ENCODE data around the gene CRTAC1.

Gene CRTAC1

DNA sequence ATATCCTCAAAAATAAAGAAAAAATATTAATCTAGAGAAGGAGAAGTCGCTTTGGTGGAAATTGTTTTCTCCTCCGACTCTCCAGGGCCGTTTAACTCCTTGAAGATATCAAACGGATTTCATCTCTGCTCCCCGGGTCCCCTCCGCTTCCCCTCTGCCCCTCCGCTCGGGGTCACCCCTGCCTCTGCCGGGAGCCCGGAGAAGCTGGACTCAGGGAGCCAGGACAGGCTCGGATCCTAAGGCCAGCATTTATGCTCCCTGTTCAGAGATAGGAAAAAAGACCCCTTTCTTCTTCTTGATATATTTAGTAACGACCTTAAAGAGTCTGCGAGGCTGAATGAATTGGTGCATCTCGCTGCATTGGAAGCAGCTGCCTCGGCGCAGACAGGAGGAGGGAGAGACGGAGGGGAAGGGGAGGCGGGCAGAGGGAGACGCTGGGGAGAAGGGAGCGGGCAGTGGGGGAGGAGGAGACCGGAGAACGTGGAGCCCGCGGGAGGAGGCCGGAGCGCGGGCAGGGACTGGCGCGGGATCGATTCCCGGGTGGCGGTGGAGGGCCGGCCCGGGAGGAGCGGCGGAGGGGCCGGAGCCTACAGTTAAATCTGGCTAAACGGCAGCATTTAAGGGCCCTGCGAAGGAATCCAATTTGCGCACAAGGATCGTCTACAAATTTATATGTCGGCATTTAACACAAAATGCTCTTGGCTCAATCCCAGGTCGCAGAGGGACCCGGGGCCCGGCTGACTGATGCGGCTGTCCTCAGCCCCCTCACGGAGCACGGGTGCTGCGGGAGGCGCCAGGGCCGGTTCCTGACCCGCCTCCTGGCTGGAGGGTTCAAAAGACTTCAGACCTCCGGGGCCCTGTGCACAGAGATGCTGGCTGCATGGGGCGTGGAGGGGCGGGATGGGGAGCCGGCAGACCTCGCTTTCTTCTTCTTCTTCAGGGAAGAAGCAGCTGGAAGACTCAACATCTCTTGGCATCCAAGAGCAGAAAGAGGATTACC is 55.6 kb downstream of the CRTAC1 start:
- no peak for DNase-seq (ENCODE audit: low spot score)

DNA sequence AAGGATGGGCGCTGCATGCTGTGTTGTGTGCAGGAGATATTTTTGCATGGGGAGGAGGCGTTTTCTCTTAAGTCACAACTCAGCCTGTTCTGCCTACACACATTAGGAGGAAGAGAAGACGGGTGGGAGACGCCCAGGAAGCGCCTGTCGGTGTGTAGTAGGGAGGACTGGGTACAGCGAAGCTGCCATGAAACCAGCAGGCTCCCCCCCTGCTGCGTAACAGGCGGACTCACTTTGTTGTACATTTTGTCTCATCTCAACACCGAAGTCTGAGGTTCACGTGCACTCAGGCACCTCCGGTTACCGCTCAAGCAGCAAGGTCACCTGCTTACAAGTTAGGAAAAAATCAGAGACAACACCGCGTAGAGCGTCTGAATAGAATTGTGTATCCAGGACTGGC is 56.3 kb downstream of the CRTAC1 start:
- DNase-seq (ENCODE audit: low spot score), result no peak

DNA sequence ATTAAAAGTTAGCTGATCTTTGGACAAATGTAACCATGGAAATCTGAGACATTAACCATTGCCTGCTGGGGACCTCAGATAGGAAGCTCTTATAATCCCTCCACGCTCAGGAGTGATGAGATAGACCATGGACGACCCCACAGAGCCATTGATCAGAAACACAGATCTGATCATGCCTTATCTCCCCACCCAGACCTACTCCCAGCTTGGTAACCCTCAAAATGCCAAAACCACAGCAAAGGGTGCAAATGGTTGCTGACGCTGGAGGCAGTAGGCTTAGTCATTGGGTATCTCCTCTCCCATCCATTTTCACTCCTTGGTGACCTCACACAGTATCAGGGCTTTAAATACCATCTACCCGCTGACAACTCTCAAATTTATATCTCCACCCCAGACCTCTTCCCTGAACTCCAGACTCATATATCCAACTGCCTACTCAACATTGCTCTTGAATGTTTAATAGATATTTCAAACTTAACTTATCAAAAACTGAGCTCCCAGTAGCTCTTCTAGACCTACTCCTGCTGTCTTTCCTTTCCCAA is 60.8 kb downstream of the CRTAC1 start:
- no peak for DNase-seq (ENCODE audit: low spot score)

DNA sequence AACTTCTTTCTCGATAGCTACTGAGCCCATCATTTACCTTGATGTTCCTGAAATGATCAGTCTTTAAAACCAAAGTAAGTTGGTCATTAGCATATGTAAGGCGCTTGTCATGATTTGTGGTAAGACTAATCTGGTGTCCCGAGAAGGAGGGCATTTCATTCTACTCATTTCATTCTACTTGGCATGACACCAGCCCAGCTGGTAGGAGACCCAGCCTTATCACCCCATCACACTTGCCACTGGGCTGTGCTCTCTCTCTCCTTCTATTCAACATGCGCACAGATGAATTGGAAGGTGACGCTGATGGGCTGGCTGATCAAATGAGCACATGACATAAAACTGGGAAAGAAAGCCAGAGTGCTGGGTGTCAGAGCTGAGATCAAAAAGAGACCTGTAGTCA is 65.7 kb downstream of the CRTAC1 start:
- DNase-seq (ENCODE audit: low spot score), result no peak

DNA sequence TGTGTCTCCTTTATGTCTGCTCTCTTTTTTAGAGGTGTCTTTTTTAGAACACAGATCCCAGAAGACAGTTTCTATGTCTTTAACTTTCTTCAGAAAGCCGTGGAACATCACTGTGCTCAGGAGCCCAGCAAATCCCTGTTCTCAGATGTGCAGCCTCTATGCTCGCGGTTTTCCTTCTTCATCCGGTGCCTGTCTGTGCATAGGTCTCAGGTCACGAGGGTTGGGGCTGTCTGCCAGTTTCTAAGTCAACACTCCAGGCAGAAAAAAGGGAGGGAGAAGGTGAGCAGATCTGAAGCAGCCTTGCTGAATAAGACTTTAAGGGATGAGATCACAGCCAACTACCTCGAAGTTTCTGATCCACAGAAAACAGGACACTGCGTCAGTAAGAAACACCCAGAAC is 68.5 kb downstream of the CRTAC1 start:
- DNase-seq (ENCODE audit: low spot score), result no peak

DNA sequence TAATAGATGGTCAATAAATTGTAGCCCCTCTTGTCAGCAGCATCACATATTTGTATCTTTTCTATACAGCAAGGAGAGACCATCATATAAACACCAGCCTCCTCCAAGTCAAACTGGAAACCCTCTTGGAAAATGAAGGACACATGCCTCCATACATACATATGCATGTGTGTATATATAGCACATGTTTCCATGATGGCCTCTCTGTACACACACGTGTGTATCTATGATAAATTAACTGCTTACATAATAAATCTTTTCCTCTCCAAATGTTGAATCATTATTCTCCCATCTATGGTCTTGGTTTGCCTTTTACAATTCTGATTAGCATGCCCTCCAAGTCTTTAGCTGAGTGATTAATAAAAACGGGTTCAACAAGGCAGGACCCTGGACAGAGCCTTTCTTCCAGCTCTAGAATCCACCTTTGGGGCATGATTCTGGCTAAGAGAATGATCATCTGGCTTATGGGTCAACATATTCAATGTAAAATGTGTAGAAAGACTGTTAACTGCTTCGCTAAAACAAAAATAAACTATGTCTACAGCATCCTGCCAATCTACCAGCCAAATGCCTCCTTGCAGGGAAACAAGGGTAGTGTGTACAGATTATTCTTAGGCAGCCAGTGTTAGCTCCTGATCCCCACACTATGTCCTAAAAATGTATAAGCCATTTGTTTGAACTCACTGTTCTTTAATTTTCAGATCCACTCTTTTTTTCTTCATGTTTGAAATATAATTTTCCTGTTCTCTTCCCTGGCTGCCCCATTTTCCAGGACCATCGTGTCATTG is 70.0 kb downstream of the CRTAC1 start:
- DNase-seq (ENCODE audit: low spot score), result no peak

DNA sequence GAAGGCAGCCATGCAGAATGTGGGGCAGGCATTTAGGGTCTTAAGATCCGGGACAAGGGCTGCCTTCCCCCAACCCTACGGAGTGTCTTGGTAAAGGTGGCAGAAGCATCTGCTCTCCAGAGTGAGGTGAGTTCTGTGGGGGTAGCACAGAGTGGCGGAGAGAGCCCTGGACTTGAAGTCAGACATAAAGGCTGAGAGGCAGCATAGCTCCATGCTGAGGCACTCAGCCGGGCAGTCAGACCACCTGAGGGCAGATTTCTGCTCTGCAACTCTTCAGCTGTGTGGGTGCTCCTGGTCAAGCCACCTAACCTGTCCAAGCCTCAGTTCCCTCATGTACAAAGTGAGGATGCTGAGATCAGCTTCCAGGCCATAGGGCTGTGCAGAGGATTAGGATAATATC is 81.0 kb downstream of the CRTAC1 start:
- DNase-seq (ENCODE audit: low spot score), result no peak

DNA sequence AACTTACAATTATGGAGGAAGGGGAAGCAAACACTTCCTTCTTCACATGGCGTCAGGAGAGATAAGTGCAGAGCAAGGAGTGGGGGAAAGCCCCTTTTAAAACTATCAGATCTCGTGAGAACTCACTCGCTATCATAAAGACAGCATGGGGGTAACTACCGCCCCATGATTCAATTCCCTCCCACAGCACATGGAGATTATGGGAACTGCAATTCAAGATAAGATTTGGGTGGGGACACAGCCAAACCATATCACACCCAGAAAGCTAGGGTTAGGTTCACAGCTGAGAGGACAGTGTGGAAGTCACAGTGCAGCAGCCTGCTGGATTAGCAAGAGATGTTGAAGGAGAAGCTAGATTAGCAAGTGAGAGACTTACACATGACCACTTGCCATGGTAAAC is 81.6 kb downstream of the CRTAC1 start:
- DNase-seq (ENCODE audit: low spot score), result no peak

DNA sequence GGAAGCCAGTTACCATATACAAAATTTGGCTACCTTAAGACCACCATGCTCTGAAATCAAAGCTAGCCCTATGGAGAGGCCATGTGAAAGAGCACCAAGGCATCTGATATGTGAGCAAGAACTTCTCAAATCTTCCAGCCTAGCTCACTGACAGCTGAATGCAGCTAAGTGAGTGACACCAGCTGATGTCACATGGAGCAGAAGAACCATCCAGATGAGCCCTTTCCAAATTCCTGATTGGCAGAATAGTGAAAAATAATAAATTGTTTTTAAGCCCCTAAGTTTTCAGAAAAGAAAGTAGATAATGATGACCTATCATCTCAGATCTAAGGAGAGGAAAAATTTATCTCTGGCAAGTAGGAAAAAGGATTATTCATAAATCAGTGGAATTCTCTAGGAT is 85.6 kb downstream of the CRTAC1 start:
- no peak for DNase-seq (ENCODE audit: low spot score)

DNA sequence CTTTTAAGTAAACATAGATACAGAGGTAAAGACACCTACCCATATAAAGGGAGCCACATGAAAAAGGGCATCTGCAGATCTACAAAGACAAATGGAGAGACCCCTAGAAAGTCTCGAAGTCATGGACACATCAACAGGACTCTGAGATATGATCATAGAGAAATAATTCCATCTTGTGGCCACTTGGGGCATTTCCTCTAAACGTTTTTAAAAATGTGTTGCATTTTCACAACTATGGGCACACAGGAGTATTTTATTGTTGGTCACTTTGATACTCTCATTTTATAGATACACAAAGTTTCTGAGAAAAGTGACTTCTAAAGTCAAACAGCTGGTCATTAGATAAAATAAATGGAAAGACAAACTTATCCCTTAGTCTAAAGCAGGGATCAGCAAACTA is 87.1 kb downstream of the CRTAC1 start:
- peak; percentile 20 for DNase-seq (ENCODE audit: low spot score)

DNA sequence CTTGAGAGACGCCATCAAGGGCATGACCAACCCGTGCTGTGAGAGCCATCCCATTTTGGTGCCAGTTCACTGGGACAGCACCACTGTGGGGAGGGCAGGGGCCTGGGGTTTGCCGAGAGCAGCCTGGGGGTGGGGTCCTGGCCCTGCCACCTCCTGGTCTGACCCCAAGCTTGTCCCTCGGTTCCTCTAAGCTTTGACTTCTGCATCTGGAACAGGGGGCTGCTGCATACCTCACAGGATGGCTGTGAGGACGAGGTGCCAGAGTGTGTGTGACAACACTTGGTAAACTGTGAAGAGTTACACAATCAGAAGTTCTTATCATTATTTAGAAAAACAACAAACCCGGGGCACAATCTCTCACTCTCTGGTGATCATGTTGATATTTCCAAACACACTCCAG is 89.9 kb downstream of the CRTAC1 start:
- DNase-seq (ENCODE audit: low spot score), result no peak

DNA sequence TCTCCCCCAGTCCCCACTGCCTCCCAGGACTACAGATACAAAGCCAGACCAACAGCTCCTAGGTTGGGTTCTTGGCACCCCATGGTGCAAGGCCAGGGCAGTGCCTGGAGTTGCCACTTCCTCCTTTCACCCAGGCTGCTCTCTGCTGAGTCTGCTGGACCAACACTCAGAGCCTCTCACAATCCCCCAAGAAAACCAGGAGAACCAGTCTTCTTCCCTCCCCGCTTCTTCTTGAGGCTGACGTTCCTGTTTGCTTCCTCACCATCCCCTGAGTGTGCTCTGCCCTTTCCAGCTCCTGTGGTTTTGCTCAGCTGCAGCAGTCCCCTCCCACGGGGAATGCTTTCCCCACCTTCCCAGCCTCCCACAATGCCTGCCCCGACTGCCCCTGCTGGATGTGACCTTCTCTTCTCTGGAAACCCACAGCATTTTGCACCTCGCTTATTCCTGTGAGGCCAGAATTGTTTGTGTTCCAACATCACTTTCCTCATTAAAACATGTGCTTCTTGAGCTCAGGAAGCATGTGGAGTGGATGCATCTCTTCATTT is 90.9 kb downstream of the CRTAC1 start:
- no peak for DNase-seq (ENCODE audit: low spot score)

DNA sequence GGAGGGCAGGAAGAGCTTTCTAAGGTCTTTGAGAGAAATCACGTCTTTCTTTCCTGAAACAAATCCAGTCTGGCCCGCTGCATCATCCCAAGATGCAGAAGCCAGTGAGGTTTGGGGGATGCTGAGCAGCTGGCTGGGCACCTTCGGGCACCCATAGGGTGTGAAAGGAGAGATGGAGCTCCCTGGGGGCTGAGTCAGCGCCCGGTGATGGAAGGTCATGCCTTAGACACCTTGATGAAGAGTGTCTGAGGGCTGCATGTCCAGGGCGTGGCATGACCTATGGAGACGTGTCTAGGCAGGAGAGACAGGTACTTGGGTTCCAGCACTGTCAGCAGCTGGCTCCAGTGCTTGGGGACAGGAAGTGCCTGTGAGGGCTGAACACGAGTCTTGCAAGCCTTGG is 92.5 kb downstream of the CRTAC1 start:
- DNase-seq (ENCODE audit: low spot score), result no peak

DNA sequence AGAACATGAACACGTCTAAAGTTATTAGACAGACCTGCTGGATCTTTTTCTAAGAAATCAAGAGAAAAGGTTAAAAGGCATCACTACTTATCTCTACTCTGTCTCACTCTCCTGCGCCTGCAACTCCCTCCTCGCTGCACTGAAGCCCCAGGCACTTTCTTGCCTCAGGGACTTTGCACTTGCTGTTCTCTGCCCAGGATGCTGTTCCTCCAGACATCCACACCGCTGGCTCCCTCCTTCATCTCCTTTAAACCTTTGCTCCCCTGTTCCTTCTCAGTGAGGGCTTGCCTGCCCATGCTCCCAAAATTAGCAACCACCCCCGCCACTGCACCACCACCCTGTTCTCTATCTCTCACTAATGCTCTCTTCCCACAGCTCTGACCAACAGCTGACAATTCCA is 93.4 kb downstream of the CRTAC1 start:
- no peak for DNase-seq (ENCODE audit: low spot score)

DNA sequence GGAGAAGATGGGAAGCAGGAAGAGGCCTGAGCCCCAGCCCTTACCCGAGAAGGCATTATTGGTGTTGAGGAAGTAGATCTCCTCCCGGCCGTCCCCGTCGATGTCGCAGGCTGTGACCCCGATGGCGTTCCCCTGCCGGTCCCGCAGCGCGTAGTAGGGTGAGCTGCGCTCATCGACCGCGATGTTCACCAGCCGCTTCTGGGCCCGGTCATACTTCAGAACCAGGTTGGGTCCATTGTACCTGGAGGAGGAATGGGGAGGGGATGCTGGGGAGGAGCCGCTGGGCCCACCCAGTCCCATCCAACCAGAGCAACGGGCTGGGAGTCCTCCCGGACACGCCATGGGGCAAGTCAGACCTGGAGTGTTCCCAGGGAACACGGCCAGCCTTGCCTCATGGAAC is 94.3 kb downstream of the CRTAC1 start:
- no peak for DNase-seq (ENCODE audit: low spot score)

DNA sequence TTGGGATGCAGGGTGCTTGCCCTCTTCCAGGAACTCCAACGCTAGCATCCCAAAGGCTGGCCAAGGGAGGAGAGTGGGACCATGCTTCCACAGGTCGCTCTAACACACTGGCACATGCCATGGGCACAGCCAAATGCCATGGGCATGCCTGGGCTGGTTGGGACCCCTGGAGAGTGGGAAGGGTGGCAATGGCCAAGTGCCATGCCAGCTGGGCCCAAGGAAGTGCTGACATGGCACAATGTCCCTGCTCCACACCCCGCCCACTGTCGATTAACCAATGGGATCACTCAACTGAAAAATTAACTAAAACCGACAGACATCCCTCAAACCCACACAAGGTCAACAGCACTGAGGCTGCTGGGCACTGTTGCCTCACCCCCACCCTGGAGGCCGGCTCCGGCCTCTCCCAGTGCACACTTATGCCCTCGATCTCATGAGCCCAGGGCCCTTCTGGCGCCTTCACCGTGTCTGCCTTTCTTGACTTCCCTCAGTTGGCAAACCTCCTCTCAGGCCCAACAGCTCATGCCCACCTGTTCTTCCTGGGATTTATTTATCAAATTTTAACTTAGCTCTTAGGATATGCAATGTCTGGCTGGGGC is 97.4 kb downstream of the CRTAC1 start:
- DNase-seq (ENCODE audit: low spot score), result no peak

DNA sequence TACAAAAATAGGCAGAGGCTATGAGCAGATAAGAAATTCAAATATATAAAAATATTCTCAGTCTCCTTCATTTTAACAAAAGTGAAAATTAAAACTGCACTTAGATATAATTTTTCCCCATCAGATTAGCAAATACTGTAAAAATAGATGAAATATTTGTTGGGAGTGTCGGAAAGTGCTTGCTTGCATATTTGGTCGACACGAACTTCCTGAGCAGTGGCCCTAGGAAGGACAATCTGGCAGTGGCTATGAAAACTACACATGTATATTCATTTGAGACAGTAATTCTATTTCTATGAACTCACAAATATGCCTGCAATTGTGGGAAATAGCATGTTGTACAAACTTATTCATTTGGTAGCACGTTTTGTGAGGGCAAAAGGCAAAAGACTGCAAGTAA is 99.4 kb downstream of the CRTAC1 start:
- no peak for DNase-seq (ENCODE audit: low spot score)

DNA sequence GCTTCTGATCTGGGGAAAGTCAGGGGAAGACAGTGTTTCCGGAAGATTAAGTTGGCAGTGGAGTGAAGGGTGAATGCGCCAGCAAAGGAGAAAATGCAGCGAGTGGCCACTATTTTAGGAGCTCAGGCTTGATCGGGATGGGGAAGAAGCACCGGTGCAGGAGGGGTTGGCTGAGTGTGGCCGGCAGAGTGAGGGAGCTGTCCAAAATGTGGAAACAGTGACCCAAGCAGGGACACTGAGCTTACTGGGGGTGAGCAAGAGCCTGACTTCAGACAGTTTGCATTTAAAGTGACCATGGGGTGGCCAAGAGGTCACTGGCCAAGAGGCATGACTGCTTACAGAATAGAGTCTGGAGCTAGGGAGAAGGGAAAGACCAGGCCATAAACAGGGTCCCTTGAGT is 101.5 kb downstream of the CRTAC1 start:
- DNase-seq (ENCODE audit: low spot score), result no peak

DNA sequence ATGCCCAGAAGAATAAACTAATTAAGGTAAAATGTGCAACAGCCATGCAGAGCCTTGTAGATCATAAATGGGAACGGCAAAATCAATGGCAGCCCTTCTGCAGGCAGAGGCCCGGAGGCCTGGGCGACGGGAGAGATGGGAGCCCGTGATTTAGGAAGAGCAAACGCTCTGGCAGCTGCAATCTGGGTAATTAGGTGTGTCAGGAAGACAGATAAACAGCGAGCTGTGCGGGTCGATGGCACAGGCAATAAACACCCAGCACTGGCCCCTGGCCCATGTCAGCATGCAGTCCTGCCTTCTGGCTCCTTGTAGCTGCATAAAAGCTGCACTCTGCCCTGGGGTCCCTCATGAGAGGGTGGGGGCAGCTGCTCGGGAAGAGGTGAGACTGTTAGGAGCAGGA is 102.8 kb downstream of the CRTAC1 start:
- no peak for DNase-seq (ENCODE audit: low spot score)

DNA sequence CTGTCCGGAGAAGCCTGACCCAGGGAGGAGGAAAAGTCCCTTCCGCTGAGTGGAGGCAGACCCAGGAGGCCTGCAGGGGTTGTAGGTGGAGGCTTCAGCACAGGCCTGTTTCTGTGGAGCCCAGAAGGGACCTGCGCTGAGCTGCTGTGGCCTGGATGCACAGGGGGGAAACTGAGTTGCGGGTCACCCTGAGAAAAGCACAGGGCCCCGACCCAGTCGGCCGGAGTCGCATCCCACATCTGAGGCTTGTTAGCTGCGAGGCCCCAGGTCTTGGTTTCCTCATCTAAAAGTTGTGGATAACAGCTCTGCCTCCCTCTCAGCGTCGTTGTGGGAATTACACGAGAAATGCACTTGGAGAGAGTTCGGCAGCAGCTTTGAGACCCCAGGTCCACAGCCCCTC is 104.4 kb downstream of the CRTAC1 start:
- DNase-seq (ENCODE audit: low spot score), result no peak

DNA sequence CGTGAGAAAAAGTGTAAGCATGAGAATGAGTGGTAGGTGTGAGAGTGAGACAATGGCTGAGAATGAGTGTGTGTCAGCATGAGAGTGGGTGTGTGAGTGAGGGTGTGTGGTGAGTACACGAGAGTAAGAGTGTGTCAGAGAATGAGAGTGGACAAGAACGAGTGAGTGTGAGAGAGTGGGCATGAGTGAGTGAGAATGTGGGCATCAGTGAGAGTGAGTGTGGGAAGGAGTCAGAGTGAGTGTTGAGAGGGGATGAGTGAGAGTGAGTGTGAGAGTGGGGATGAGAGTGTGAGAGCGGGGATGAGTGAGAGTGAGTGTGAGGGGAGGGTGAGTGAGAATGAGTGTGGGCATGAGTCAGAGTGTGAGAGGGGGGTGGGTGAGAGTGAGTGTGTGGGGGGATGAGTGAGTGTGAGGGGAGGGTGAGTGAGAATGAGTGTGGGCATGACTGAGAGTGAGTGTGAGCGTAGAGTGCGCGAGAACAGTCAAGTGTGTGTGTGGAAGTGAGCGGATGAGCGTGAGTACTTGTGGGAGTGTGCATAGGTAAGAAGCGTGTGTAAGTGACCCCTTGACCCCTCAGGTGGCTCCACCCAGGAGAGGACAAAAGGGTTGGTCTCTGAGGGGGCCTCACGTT is 105.0 kb downstream of the CRTAC1 start:
- no peak for DNase-seq (ENCODE audit: low spot score)

DNA sequence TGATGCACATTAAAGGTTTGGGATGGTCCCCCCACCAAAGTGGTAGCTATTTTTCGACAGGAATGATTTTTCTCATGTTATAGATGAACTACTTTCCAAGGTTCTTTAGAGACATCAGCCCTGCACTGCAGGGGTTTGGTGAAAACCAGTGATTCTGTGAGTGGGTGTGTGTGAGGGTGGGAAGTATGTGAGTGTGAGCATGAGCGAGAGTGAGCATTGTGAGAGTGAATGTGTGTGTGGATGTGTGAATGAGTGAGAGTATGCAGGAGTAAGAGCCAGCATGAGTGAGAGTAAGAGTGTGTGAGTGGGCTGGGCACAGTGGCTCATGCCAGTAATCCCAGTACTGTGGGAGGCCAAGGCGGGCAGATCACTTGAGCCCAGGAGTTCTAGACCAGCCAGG is 105.7 kb downstream of the CRTAC1 start:
- DNase-seq (ENCODE audit: low spot score), result no peak

All from RKO (cell line).